A549 (cell line): ENCODE results near the gene PCNX3. TPM values are rescaled to one million over a fixed set of nuclear protein-coding genes. Genes with fewer than 3 reads are reported as not detected.

Experiments used
- ATAC-seq, 2 experiments: fragments of 200-7000 bp in 1 of 2; fragments of >200 bp in 1 of 2; cut with Nextera tagmentation in 1 of 2; cut with Tn5 transposase in 1 of 2; 3 replicates each; pipeline versions ENCODE4 v1.8.0 to v1.9.1; 2018 to 2020; ENCODE audit warnings: mild to moderate bottlenecking in 1 of 2, moderate library complexity in 1 of 2
- CTCF ChIA-PET: fragments of 300-600 bp; sonication (Branson Sonifier 250); formaldehyde crosslinking; extraction: SDS; loops from one replicate; lab custom pipeline; 2021; ENCODE audit warnings: antibody characterized with exemption, inconsistent platforms; lab: Yijun Ruan, JAX
- POLR2A ChIA-PET: fragments of 350-600 bp; formaldehyde crosslinking; extraction: SDS; loops from one replicate; lab custom pipeline; 2021; ENCODE audit warnings: antibody characterized with exemption, inconsistent platforms; lab: Yijun Ruan, JAX
- DNase-seq, 2 experiments: peaks; one replicate each; pipeline versions ENCODE4 v3.0.0 to v3.0.0-alpha.2; 2011 to 2016; ENCODE audit warnings: low read depth in 1 of 2, low spot score in 1 of 2
- FAIRE-seq: peaks from 2 replicates; lab custom pipeline; 2011; peaks lifted over from hg19 to GRCh38; lab: Jason Lieb, UNC
- H3K27ac ChIP-seq, 2 experiments: fragments of >200 bp; sonication (Bioruptor Twin); formaldehyde crosslinking; 3 replicates each; pipeline ENCODE4 v1.5.1; 2016 to 2017
- H3K4me1 ChIP-seq: fragments of >200 bp; sonication (Bioruptor Twin); formaldehyde crosslinking; 3 replicates; pipeline ENCODE4 v1.6.1; 2016
- H3K4me2 ChIP-seq: fragments of >200 bp; sonication (Bioruptor Twin); formaldehyde crosslinking; 3 replicates; pipeline ENCODE4 v1.6.1; 2016
- H3K4me3 ChIP-seq: fragments of >200 bp; sonication (Bioruptor Twin); formaldehyde crosslinking; 3 replicates; pipeline ENCODE4 v1.5.1; 2016
- H3K9me3 ChIP-seq: fragments of >200 bp; sonication (Bioruptor Twin); formaldehyde crosslinking; 3 replicates; pipeline ENCODE4 v1.6.1; 2016
- CBX2 ChIP-seq: fragments of 200-600 bp; sonication (generic); IDR thresholded peaks from 2 replicates; pipeline ENCODE4 v1.6.1; 2016; ENCODE audit warnings: low read depth, mild to moderate bottlenecking, borderline replicate concordance
- CEBPB ChIP-seq, 2 experiments: fragments of >200 bp in 1 of 2; sonication (Bioruptor Twin) in 1 of 2; formaldehyde crosslinking in 1 of 2; IDR thresholded peaks; 2 replicates each; pipeline ENCODE4 v1.6.1; 2012 to 2016
- CHD4 ChIP-seq: fragments of 200-600 bp; sonication (generic); IDR thresholded peaks from 2 replicates; pipeline ENCODE4 v1.6.1; 2016; ENCODE audit warnings: antibody characterized with exemption, mild to moderate bottlenecking, borderline replicate concordance
- EHF ChIP-seq: fragments of 250-450 bp; sonication (Bioruptor Pico); IDR thresholded peaks from 2 replicates; pipeline ENCODE4 v1.5.0; 2020; ENCODE audit warnings: mild to moderate bottlenecking
- EHMT2 ChIP-seq: fragments of 200-600 bp; sonication (generic); IDR thresholded peaks from 2 replicates; pipeline ENCODE4 v1.6.1; 2016; ENCODE audit warnings: antibody characterized with exemption, low read depth, mild to moderate bottlenecking, moderate library complexity
- EP300 ChIP-seq, 2 experiments: fragments of >200 bp; sonication (Bioruptor Twin); formaldehyde crosslinking; IDR thresholded peaks; 2 replicates in 1 of 2; 3 replicates in 1 of 2; pipeline ENCODE4 v1.6.1; 2016 to 2017
- ESRRA ChIP-seq: fragments of 150-350 bp; IDR thresholded peaks from 2 replicates; pipeline ENCODE4 v1.6.1; 2014; ENCODE audit warnings: mild to moderate bottlenecking, low read length, borderline replicate concordance
- FOSB ChIP-seq: fragments of 250-450 bp; sonication (Bioruptor Pico); IDR thresholded peaks from 2 replicates; pipeline ENCODE4 v1.5.0; 2020; ENCODE audit warnings: mild to moderate bottlenecking, moderate library complexity
- FOSL2 ChIP-seq, 2 experiments: fragments of 450-650 bp in 1 of 2; fragments of >200 bp in 1 of 2; sonication (Bioruptor Twin) in 1 of 2; formaldehyde crosslinking; IDR thresholded peaks; 2 replicates each; pipeline versions ENCODE4 v1.5.0 to v1.6.1; 2016 to 2020; ENCODE audit warnings: mild to moderate bottlenecking in 1 of 2, moderate library complexity in 1 of 2
- FOXS1 ChIP-seq: fragments of 250-450 bp; sonication (Bioruptor Pico); IDR thresholded peaks from 2 replicates; pipeline ENCODE4 v1.5.0; 2020; ENCODE audit warnings: mild to moderate bottlenecking, moderate library complexity
- GATA3 ChIP-seq: IDR thresholded peaks from 2 replicates; pipeline ENCODE4 v1.6.1; 2012; ENCODE audit warnings: borderline replicate concordance
- HEYL ChIP-seq: fragments of 250-450 bp; sonication (Bioruptor Pico); IDR thresholded peaks from 2 replicates; pipeline ENCODE4 v1.8.0; 2021; ENCODE audit warnings: mild to moderate bottlenecking, moderate library complexity
- HOXB13 ChIP-seq: fragments of 250-450 bp; sonication (Bioruptor Pico); IDR thresholded peaks from 2 replicates; pipeline ENCODE4 v1.5.0; 2020; ENCODE audit warnings: low read depth, mild to moderate bottlenecking, moderate library complexity
- HOXB5 ChIP-seq: fragments of 250-450 bp; sonication (Bioruptor Pico); IDR thresholded peaks from 2 replicates; pipeline ENCODE4 v1.5.0; 2020; ENCODE audit warnings: mild to moderate bottlenecking, moderate library complexity
- JUN ChIP-seq, 2 experiments: fragments of >200 bp; sonication (Bioruptor Twin); formaldehyde crosslinking; IDR thresholded peaks; 2 replicates in 1 of 2; 3 replicates in 1 of 2; pipeline ENCODE4 v1.6.1; 2016 to 2017
- JUNB ChIP-seq: fragments of >200 bp; sonication (Bioruptor Twin); formaldehyde crosslinking; IDR thresholded peaks from 2 replicates; pipeline ENCODE4 v1.6.1; 2016
- KDM1A ChIP-seq: fragments of 200-600 bp; sonication (generic); IDR thresholded peaks from 2 replicates; pipeline ENCODE4 v1.6.1; 2016; ENCODE audit warnings: low read depth, mild to moderate bottlenecking
- MAFK ChIP-seq: fragments of 450-650 bp; IDR thresholded peaks from 2 replicates; pipeline ENCODE4 v1.6.1; 2014; ENCODE audit not compliant: partially characterized antibody
- MAZ ChIP-seq: fragments of 150-350 bp; IDR thresholded peaks from 2 replicates; pipeline ENCODE4 v1.6.1; 2014; ENCODE audit warnings: antibody characterized with exemption, low read depth, low read length, borderline replicate concordance
- NPAS2 ChIP-seq: fragments of 250-450 bp; sonication (Bioruptor Pico); IDR thresholded peaks from 2 replicates; pipeline ENCODE4 v1.8.0; 2022; ENCODE audit warnings: mild to moderate bottlenecking, moderate library complexity, borderline replicate concordance
- NR3C1 ChIP-seq: fragments of >200 bp; sonication (Bioruptor Twin); formaldehyde crosslinking; IDR thresholded peaks from 3 replicates; pipeline ENCODE4 v1.6.1; 2017
- RARB ChIP-seq: fragments of 250-450 bp; sonication (Bioruptor Pico); IDR thresholded peaks from 2 replicates; pipeline ENCODE4 v1.8.0; 2021; ENCODE audit warnings: mild to moderate bottlenecking, moderate library complexity
- TP53 ChIP-seq: fragments of 250-450 bp; sonication (Bioruptor Pico); IDR thresholded peaks from 2 replicates; pipeline ENCODE4 v1.5.0; 2021; ENCODE audit warnings: mild to moderate bottlenecking, moderate library complexity
- ZFP36 ChIP-seq: fragments of 450-650 bp; IDR thresholded peaks from 2 replicates; pipeline ENCODE4 v1.6.1; 2014; ENCODE audit warnings: borderline replicate concordance; ENCODE audit not compliant: partially characterized antibody
- ZNF302 ChIP-seq: fragments of 250-450 bp; sonication (Bioruptor Pico); IDR thresholded peaks from 2 replicates; pipeline ENCODE4 v1.9.0; 2021; ENCODE audit warnings: inconsistent platforms, mild to moderate bottlenecking, moderate library complexity
- WGBS: methylation state at CpG from one replicate; pipeline ENCODE4 v1.1.6; 2017; ENCODE audit errors: missing lambda C conversion rate; 5-methylcytosine and 5-hydroxymethylcytosine counted together
- polyA plus RNA-seq, 4 experiments: library from polyadenylated mRNA; depleted of rRNA in 3 of 4; stranded (reverse); fragments of >200 nt; fragmentation: RNase III in 1 of 4; extraction: RNeasy Plus Mini Kit Qiagen cat#74134 plus additional on column Dnase treatment in 1 of 4; gene quantifications; 2 replicates in 3 of 4; 3 replicates in 1 of 4; pipeline ENCODE4 v1.2.3, GENCODE V29; 2011 to 2017
- TF ChIP-seq, protein P1 (sequence below): IDR thresholded peaks from 2 replicates; pipeline ENCODE4 v1.6.1; 2012
- TF ChIP-seq, protein P2 (sequence below): fragments of 450-650 bp; IDR thresholded peaks from 2 replicates; pipeline ENCODE4 v1.6.1; 2014; ENCODE audit warnings: antibody characterized with exemption
- TF ChIP-seq, protein P3 (sequence below): fragments of 250-450 bp; sonication (Bioruptor Pico); IDR thresholded peaks from 2 replicates; pipeline ENCODE4 v1.5.0; 2021; ENCODE audit warnings: mild to moderate bottlenecking, moderate library complexity, borderline replicate concordance
- TF ChIP-seq, protein P4 (sequence below): IDR thresholded peaks from 2 replicates; pipeline ENCODE4 v1.6.1; 2012
- TF ChIP-seq, protein P5 (sequence below): IDR thresholded peaks from 2 replicates; pipeline ENCODE4 v1.6.1; 2012; ENCODE audit warnings: low read depth, borderline replicate concordance

Gene PCNX3
- polyA plus RNA-seq, 2 of the 4 experiments (the other 2 are of a cell fraction) = 14.2 to 29.7 TPM

DNA sequence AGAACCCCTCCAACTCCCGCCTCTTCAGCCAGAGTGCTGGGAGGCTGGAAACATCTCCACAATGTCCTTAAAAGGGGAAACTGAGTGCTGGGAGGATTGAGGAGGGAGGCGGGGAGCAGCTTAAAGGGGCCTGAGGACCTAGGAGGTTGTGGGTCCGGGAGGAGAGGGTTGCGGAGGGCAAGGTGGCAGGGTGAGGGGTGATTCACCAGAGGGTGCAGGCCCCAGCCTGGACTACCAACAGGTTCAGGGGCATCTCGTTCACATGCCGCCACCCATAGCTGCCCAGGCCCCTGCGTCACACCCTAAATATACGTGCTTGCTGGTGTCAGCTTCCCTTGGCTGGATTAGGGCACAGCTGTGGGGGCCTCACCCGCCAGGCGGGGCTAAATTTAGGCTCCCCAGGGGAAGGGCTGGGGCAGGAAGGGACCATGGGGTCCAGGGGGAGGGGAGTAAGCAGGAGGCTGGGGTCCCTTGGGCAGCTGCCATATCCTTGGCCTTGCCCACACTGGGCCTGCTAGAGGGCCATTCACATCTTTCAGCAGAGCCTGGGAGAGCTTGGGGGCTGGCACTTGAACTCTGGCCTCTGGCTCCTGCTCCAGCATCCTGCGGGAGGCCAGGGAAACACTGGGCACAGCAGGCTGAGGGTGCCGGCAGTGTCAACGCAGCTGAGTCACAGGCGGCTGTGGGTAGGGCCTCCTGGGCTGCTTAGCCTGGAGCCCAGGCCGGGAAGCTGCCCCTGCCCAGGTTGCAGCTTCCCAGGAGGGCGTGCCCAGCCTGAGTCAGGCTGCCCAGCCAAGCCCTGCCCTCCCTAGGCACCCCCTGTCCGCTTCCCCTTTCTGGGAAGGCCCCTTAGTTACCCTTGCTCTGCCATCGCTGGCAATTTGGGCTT is 38.5 kb upstream of the PCNX3 start:
- WGBS = 19% methylated on average over 14 of the region's 18 CpGs
- DNase-seq (peak; percentile 81 to 94), FAIRE-seq (no peak), ATAC-seq (peak; percentile 54 to 79)
- TF ChIP-seq JUN (IDR thresholded peaks at IDR 0.05) (no peak; a peak in 1 of 5 replicates), ZNF302 (CRISPR knock-in tag) (no peak), NPAS2 (no peak), ZFP36 (no peak), MAZ (no peak), HOXB13 (no peak), FOXS1 (CRISPR knock-in tag) (no peak), HEYL (CRISPR knock-in tag) (no peak), RARB (no peak), MAFK (no peak), FOSL2 (IDR thresholded peaks at IDR 0.05) (no peak), FOSL2 (CRISPR knock-in tag; IDR thresholded peaks at IDR 0.05) (peak; percentile 71), EP300 (IDR thresholded peaks at IDR 0.05) (no peak), TP53 (no peak)
- TF ChIP-seq, protein P1, sequence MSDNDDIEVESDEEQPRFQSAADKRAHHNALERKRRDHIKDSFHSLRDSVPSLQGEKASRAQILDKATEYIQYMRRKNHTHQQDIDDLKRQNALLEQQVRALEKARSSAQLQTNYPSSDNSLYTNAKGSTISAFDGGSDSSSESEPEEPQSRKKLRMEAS = peak; percentile 42; the same call in 1 of the 2 replicates
- TF ChIP-seq, protein P2, sequence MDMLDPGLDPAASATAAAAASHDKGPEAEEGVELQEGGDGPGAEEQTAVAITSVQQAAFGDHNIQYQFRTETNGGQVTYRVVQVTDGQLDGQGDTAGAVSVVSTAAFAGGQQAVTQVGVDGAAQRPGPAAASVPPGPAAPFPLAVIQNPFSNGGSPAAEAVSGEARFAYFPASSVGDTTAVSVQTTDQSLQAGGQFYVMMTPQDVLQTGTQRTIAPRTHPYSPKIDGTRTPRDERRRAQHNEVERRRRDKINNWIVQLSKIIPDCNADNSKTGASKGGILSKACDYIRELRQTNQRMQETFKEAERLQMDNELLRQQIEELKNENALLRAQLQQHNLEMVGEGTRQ = no peak
- POLR2A ChIA-PET = interaction anchor here (0.7 kb wide), 2 partner anchors 11 to 38 kb away, joined by 3 to 4 read pairs; partner anchors contain the start of gene PCNX3
- Histone ChIP-seq H3K4me3 (peak overlapping the region; percentile 82), H3K9me3 (no peaks in the 10 kb centered on the region), H3K4me2 (peak overlapping the region; percentile 97), H3K4me1 (peaks cover 45% of the 10 kb centered on the region), H3K27ac (peak overlapping the region; percentile 92 to 98)
- CTCF ChIA-PET = interaction anchor here (0.8 to 6.6 kb wide), 5 partner anchors 11 to 36 kb away, joined by 4 to 58 read pairs (median 26); partner anchors contain the start of gene KCNK7

DNA sequence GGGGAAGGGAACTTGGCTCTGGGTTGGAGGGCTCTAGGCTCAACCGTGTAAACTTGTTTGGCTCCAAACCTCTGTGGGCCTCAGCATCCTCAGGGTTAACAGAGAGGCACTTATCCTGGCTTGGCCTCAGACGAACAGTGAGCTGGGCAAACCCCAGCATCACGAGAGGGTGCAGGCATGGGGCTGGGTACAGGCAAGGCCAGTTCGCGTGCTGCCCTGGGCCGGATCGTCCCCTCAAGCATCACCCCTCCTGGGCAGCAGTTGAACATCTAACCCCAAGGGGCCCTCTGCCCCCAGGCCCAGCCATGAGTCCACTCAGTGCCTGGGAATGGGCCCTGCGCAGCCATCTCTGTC is 37.8 kb upstream of the PCNX3 start:
- Histone ChIP-seq H3K9me3 (no peaks in the 10 kb centered on the region), H3K4me2 (peak overlapping the region; percentile 97), H3K4me1 (peaks cover 45% of the 10 kb centered on the region), H3K27ac (peak overlapping the region; percentile 92 to 98; a peak in 5 of 6 replicates), H3K4me3 (no peak overlapping the region; the same call in 2 of the 3 replicates)
- ATAC-seq (peak in 1 of 2 experiments; percentile 9; a peak in 3 of 6 replicates), FAIRE-seq (no peak), DNase-seq (no peak)
- 58% methylated on average over 8 of the region's 8 CpGs for WGBS
- ChIA-PET POLR2A (interaction anchor here (0.7 kb wide), 2 partner anchors 11 to 38 kb away, joined by 3 to 4 read pairs; partner anchors contain the start of gene PCNX3), CTCF (interaction anchor here (3.7 to 6.6 kb wide), 3 partner anchors 10 to 37 kb away, joined by 26 to 58 read pairs (median 44); partner anchors contain the start of gene KCNK7)
- no peak for TF ChIP-seq EHF (CRISPR knock-in tag)
- TF ChIP-seq HOXB5 (CRISPR knock-in tag) = no peak
- TF ChIP-seq GATA3 = no peak
- TF ChIP-seq, protein P3, sequence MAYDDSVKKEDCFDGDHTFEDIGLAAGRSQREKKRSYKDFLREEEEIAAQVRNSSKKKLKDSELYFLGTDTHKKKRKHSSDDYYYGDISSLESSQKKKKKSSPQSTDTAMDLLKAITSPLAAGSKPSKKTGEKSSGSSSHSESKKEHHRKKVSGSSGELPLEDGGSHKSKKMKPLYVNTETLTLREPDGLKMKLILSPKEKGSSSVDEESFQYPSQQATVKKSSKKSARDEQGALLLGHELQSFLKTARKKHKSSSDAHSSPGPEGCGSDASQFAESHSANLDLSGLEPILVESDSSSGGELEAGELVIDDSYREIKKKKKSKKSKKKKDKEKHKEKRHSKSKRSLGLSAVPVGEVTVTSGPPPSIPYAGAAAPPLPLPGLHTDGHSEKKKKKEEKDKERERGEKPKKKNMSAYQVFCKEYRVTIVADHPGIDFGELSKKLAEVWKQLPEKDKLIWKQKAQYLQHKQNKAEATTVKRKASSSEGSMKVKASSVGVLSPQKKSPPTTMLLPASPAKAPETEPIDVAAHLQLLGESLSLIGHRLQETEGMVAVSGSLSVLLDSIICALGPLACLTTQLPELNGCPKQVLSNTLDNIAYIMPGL (CRISPR knock-in tag) = no peak
- TF ChIP-seq, protein P4, sequence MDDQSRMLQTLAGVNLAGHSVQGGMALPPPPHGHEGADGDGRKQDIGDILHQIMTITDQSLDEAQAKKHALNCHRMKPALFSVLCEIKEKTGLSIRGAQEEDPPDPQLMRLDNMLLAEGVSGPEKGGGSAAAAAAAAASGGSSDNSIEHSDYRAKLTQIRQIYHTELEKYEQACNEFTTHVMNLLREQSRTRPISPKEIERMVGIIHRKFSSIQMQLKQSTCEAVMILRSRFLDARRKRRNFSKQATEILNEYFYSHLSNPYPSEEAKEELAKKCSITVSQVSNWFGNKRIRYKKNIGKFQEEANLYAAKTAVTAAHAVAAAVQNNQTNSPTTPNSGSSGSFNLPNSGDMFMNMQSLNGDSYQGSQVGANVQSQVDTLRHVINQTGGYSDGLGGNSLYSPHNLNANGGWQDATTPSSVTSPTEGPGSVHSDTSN = no peak
- TF ChIP-seq ZNF302 (CRISPR knock-in tag) = no peak
- no peak for TF ChIP-seq EHMT2
- no peak for TF ChIP-seq NR3C1
- TF ChIP-seq CEBPB (IDR thresholded peaks at IDR 0.05) = no peak
- no peak for TF ChIP-seq CBX2
- no peak for TF ChIP-seq ESRRA
- TF ChIP-seq, protein P5, sequence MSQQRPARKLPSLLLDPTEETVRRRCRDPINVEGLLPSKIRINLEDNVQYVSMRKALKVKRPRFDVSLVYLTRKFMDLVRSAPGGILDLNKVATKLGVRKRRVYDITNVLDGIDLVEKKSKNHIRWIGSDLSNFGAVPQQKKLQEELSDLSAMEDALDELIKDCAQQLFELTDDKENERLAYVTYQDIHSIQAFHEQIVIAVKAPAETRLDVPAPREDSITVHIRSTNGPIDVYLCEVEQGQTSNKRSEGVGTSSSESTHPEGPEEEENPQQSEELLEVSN = no peak
- TF ChIP-seq FOSB (CRISPR knock-in tag) = no peak
- no peak for TF ChIP-seq JUNB
- no peak for TF ChIP-seq ZFP36
- TF ChIP-seq CHD4 = no peak
- no peak for TF ChIP-seq HOXB13
- TF ChIP-seq KDM1A = no peak
- TF ChIP-seq, protein P2 = no peak
- no peak for TF ChIP-seq EP300 (IDR thresholded peaks at IDR 0.05)
- TF ChIP-seq, all 56 proteins: peak for 0
